K562 (cell line): ENCODE data around the gene P2RY8. TPM values are rescaled to one million over a fixed set of nuclear protein-coding genes. Genes with fewer than 3 reads are reported as not detected.
"Not testable (repeated sequence)": the region's sequence is repeated elsewhere in the genome, so short reads cannot be mapped to it uniquely, and the experiment has no call there.

ENCODE experiments used
- ATAC-seq: fragments of 200-7000 bp; cut with Tn5 transposase; 3 replicates; pipeline ENCODE4 v1.9.1; 2020; ENCODE audit warnings: moderate library complexity
- BruUV-seq: library from RNA; stranded (reverse); fragments of 400-500 nt; replicated peaks from 2 replicates; lab custom pipeline; 2021; lab: Mats Ljungman, UMichigan
- CTCF ChIA-PET: fragments of 300-600 bp; formaldehyde crosslinking; extraction: SDS; loops from one replicate; lab custom pipeline; 2021; ENCODE audit warnings: low intra/inter-chr PET ratio; lab: Yijun Ruan, JAX
- POLR2A ChIA-PET: fragments of 300-600, 350-650 bp; sonication (Branson Sonifier 250); formaldehyde crosslinking; extraction: SDS; loops from one replicate; lab custom pipeline; 2021; ENCODE audit warnings: antibody characterized with exemption, inconsistent platforms; lab: Yijun Ruan, JAX
- DNase-seq, 4 experiments: peaks; one replicate each; pipeline versions ENCODE4 v3.0.0 to v3.0.0-alpha.2; 2011 to 2018; ENCODE audit warnings: low spot score in 3 of 4, mixed read lengths in 3 of 4; ENCODE audit errors: extremely low read depth in 1 of 4
- FAIRE-seq: peaks from 2 replicates; lab custom pipeline; 2011; peaks lifted over from hg19 to GRCh38; lab: Jason Lieb, UNC
- H2AFZ ChIP-seq: 2 replicates; pipeline ENCODE4 v1.6.0; 2011; ENCODE audit warnings: low read depth, low read length, control low read depth, inconsistent platforms
- H3K27ac ChIP-seq: fragments of 200-600 bp; 3 replicates; pipeline ENCODE4 v1.8.0; 2011; ENCODE audit warnings: low read depth, mild to moderate bottlenecking, control low read depth, inconsistent platforms, low read length, moderate library complexity, mixed read lengths; ENCODE audit errors: extremely low read depth
- H3K27me3 ChIP-seq, 2 experiments: fragments of 300-600 bp in 1 of 2; 2 replicates in 1 of 2; 3 replicates in 1 of 2; pipeline versions ENCODE4 v1.6.0 to v1.8.0; 2011; ENCODE audit warnings: inconsistent platforms in 2 of 2, low read length in 2 of 2, mild to moderate bottlenecking in 1 of 2, mixed read lengths in 1 of 2, moderate library complexity in 1 of 2; ENCODE audit not compliant: control insufficient read depth in 2 of 2, insufficient read depth in 2 of 2
- H3K36me3 ChIP-seq: fragments of 300-600 bp; 3 replicates; pipeline ENCODE4 v1.8.0; 2011; ENCODE audit warnings: mild to moderate bottlenecking, low read length, inconsistent platforms; ENCODE audit not compliant: control insufficient read depth, insufficient read depth
- H3K4me1 ChIP-seq, 2 experiments: fragments of 200-600 bp in 1 of 2; replicated peaks in 1 of 2; 2 replicates in 1 of 2; 3 replicates in 1 of 2; pipeline versions ENCODE4 v1.5.1 to v1.8.0; 2011; ENCODE audit warnings: inconsistent platforms in 2 of 2, low read length in 2 of 2, mild to moderate bottlenecking in 1 of 2, mixed read lengths in 1 of 2, moderate library complexity in 1 of 2; ENCODE audit not compliant: control insufficient read depth in 2 of 2, insufficient read depth in 2 of 2
- H3K4me2 ChIP-seq: 2 replicates; pipeline ENCODE4 v1.6.1; 2011; ENCODE audit warnings: low read length, control low read depth, inconsistent platforms, mixed read lengths; ENCODE audit not compliant: insufficient read depth
- H3K4me3 ChIP-seq: fragments of 200-600 bp; sonication (generic), shearing (Covaris generic); 2 replicates; pipeline ENCODE4 v1.5.1; 2016; ENCODE audit warnings: control low read depth, inconsistent platforms
- H3K79me2 ChIP-seq: fragments of 200-600 bp; 3 replicates; pipeline ENCODE4 v1.8.0; 2011; ENCODE audit warnings: low read length, inconsistent platforms; ENCODE audit not compliant: control insufficient read depth, insufficient read depth
- H3K9ac ChIP-seq, 2 experiments: 2 replicates each; pipeline versions ENCODE4 v1.6.0 to v1.6.1; 2011; ENCODE audit warnings: low read depth in 2 of 2, low read length in 2 of 2, control low read depth in 1 of 2, inconsistent platforms in 1 of 2, mild to moderate bottlenecking in 1 of 2, mixed read lengths in 1 of 2; ENCODE audit not compliant: insufficient read depth in 1 of 2
- H3K9me1 ChIP-seq: one replicate; pipeline ENCODE4 v1.6.0; 2011; ENCODE audit warnings: inconsistent platforms, mild to moderate bottlenecking, low read length, moderate library complexity; ENCODE audit not compliant: control insufficient read depth, insufficient read depth
- H3K9me3 ChIP-seq: replicated peaks from 2 replicates; pipeline ENCODE4 v1.5.1; 2011; ENCODE audit warnings: low read depth, low read length, inconsistent platforms; ENCODE audit not compliant: control insufficient read depth, insufficient read depth
- H4K20me1 ChIP-seq: replicated peaks from 2 replicates; pipeline ENCODE4 v1.6.1; 2011; ENCODE audit warnings: low read length, inconsistent platforms, mixed read lengths; ENCODE audit not compliant: control insufficient read depth, insufficient read depth
- FOXP1 ChIP-seq: sonication (generic); formaldehyde crosslinking; IDR thresholded peaks from 2 replicates; pipeline ENCODE4 v1.8.0; 2022; ENCODE audit warnings: mild to moderate bottlenecking, missing genetic modification reagents
- RBM39 ChIP-seq: fragments of 200-400 bp; formaldehyde crosslinking; optimal IDR thresholded peaks from 2 replicates; pipeline ENCODE3; 2018; ENCODE audit warnings: low read depth, low read length
- ZNF24 ChIP-seq: fragments of 450-650 bp; IDR thresholded peaks from 2 replicates; pipeline ENCODE4 v1.6.1; 2016
- WGBS: fragments of 100-300 bp; shearing (Covaris generic); methylation state at CpG from one replicate; pipeline ENCODE4 v1.1.6; 2016; ENCODE audit warnings: low coverage, mixed read lengths; ENCODE audit not compliant: insufficient coverage; ENCODE audit errors: missing lambda C conversion rate; 5-methylcytosine and 5-hydroxymethylcytosine counted together
- in situ Hi-C: fragments of 300-500 bp; cut with MboI; formaldehyde crosslinking; loops from 4 replicates; pipeline ENCODE4 v1.15.0; 2018; ENCODE audit warnings: inconsistent platforms, mixed read lengths
- intact Hi-C: fragments of 100-400 bp; cut with micrococcal nuclease; formaldehyde crosslinking; loops from 2 replicates; pipeline ENCODE4 v1.14.2; 2022
- polyA plus RNA-seq, 8 experiments: library from polyadenylated mRNA; depleted of rRNA in 4 of 8; stranded (reverse) in 5 of 8; unstranded in 3 of 8; fragments of >200 nt; fragmentation: Nextera tagmentation in 2 of 8; fragmentation: Illumina TruSeq in 1 of 8; extraction: Ambion mirVana in 2 of 8; extraction: Trizol in 1 of 8; gene quantifications; 2 replicates each; pipeline versions ENCODE4 v1.2.1 to v1.2.3, GENCODE V29; 2011 to 2014; ENCODE audit warnings: inconsistent platforms in 1 of 8, missing spikeins in 1 of 8
- total RNA-seq, 7 experiments: library from RNA; depleted of rRNA in 6 of 7; stranded (reverse); fragments of >200 nt in 6 of 7; fragmentation: Illumina TruSeq in 2 of 7; extraction: Trizol in 2 of 7; gene quantifications; 2 replicates each; pipeline versions ENCODE4 v1.2.1 to v1.2.3, GENCODE V29; 2011 to 2021; ENCODE audit warnings: low replicate concordance in 1 of 7

The P2RY8 gene
- total and polyA plus RNA-seq, 9 of the 15 experiments (the other 6 are each of a cell fraction or from before 2014, with no cell fraction given) = 0.04 to 0.69 (median 0.08) TPM; not detected in 3

GRCh38 chrX:1491851-1492349, 45.1 kb downstream of the P2RY8 start (continued):
- TF ChIP-seq RBM39 (no peak), FOXP1 (CRISPR knock-in tag) (0 out of 2 replicates have a peak, but pooled peaks have one; percentile 35)

GRCh38 chrX:1491248-1491647, 45.7 kb downstream of the P2RY8 start:
- peaks cover 0 to 10% of the 10 kb centered on the region in 2 experiments; a peak in 4 of 5 replicates for H3K4me1 ChIP-seq
- H3K36me3 ChIP-seq, H3K9me1 ChIP-seq, H4K20me1 ChIP-seq, H3K27ac ChIP-seq, DNase-seq, POLR2A ChIA-PET, H3K79me2 ChIP-seq, ATAC-seq, BruUV-seq, intact Hi-C loops, H3K27me3 ChIP-seq, FAIRE-seq, H3K4me3 ChIP-seq, H3K4me2 ChIP-seq, H2AFZ ChIP-seq, H3K9me3 ChIP-seq, in situ Hi-C loops, H3K9ac ChIP-seq, CTCF ChIA-PET: not testable (repeated sequence)
- WGBS = 38% methylated on average over 4 of the region's 4 CpGs

- H3K9me1 ChIP-seq, FAIRE-seq, H3K9me3 ChIP-seq, H2AFZ ChIP-seq, in situ Hi-C loops, H3K27ac ChIP-seq, H3K9ac ChIP-seq, H3K79me2 ChIP-seq, H4K20me1 ChIP-seq, ATAC-seq, BruUV-seq, H3K4me3 ChIP-seq, DNase-seq, intact Hi-C loops, H3K4me2 ChIP-seq, POLR2A ChIA-PET, H3K36me3 ChIP-seq, CTCF ChIA-PET, H3K27me3 ChIP-seq: not testable (repeated sequence)
- H3K4me1 ChIP-seq = peaks cover 0 to 10% of the 10 kb centered on the region in 2 experiments; a peak in 4 of 5 replicates
- WGBS = 0% methylated on average over 1 of the region's 1 CpG
- peak; percentile 85 for TF ChIP-seq ZNF24
Observed at GRCh38 chrX:1490723-1491122, 46.3 kb downstream of the P2RY8 start.
